ENCODE results near the gene SYMPK.

The SYMPK gene

GRCh38 chr19:45773384-45773783 lies 89.6 kb downstream of the SYMPK start:
- no peak overlapping the region for H3K4me3 ChIP-seq (ENCODE audit: insufficient read depth, low read length, poor library complexity, severe bottlenecking)
- H3K27me3 ChIP-seq (ENCODE audit: low read length) = no peaks in the 10 kb centered on the region
- H3K9me3 ChIP-seq (ENCODE audit: insufficient read depth, low read length) = no peaks in the 10 kb centered on the region
- no peaks in the 10 kb centered on the region for H3K36me3 ChIP-seq (ENCODE audit: low read length)
- TF ChIP-seq EZH2phosphoT487 (conservative IDR thresholded peaks at IDR 0.05; ENCODE audit: low read length) (no peak), CTCF (IDR thresholded peaks at IDR 0.05; ENCODE audit: insufficient read depth, low read length, poor library complexity, severe bottlenecking) (no peak)
- H3K27ac ChIP-seq (ENCODE audit: low read depth, low read length) = no peak overlapping the region
- no peak overlapping the region for H3K9ac ChIP-seq (ENCODE audit: low read length)
- no peak overlapping the region for H2AFZ ChIP-seq (ENCODE audit: low read depth, low read length, severe bottlenecking)
- H4K20me1 ChIP-seq (ENCODE audit: low read depth, low read length) = no peaks in the 10 kb centered on the region
- no peaks in the 10 kb centered on the region for H3K9me2 ChIP-seq (replicated peaks; ENCODE audit: insufficient read depth, low read length)
- peaks cover 4% of the 10 kb centered on the region; the same call in 1 of the 2 replicates for H3F3A ChIP-seq (ENCODE audit: insufficient read depth)
- no peaks in the 10 kb centered on the region for H3K79me2 ChIP-seq (ENCODE audit: insufficient read depth, low read length)
- no peak overlapping the region for H3K4me2 ChIP-seq (ENCODE audit: low read depth, low read length, poor library complexity, severe bottlenecking)

DNA sequence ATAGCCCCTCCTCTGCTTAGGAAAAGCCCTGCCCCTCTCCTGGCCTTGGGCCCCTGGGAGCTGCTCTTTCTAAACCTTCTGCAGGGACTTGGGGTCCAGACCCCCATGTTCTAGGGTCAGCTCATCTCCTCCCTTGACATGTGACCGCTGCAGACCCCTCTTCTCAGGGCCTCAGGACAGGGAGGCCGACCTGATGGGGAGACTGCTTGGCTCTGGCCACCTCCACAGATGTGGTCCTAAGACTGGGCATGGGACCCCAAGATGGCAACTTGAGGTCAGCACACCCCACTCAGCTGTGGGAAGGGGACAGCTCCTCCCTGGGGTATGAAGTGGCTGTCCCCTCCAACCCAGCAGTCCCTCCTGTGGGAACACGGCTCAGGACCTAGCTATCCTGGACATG lies 90.0 kb downstream of the SYMPK start:
- no peaks in the 10 kb centered on the region for H4K20me1 ChIP-seq (ENCODE audit: low read depth, low read length)
- H3K4me3 ChIP-seq (ENCODE audit: insufficient read depth, low read length, poor library complexity, severe bottlenecking) = no peak overlapping the region
- H3K9ac ChIP-seq (ENCODE audit: low read length) = no peak overlapping the region
- H3F3A ChIP-seq (ENCODE audit: insufficient read depth) = peaks cover 4% of the 10 kb centered on the region; the same call in 1 of the 2 replicates
- H2AFZ ChIP-seq (ENCODE audit: low read depth, low read length, severe bottlenecking) = no peak overlapping the region
- H3K79me2 ChIP-seq (ENCODE audit: insufficient read depth, low read length) = no peaks in the 10 kb centered on the region
- H3K36me3 ChIP-seq (ENCODE audit: low read length) = no peaks in the 10 kb centered on the region
- no peaks in the 10 kb centered on the region for H3K9me3 ChIP-seq (ENCODE audit: insufficient read depth, low read length)
- H3K4me2 ChIP-seq (ENCODE audit: low read depth, low read length, poor library complexity, severe bottlenecking) = no peak overlapping the region
- no peaks in the 10 kb centered on the region for H3K27me3 ChIP-seq (ENCODE audit: low read length)
- no peaks in the 10 kb centered on the region for H3K9me2 ChIP-seq (replicated peaks; ENCODE audit: insufficient read depth, low read length)
- TF ChIP-seq CTCF (IDR thresholded peaks at IDR 0.05; ENCODE audit: insufficient read depth, low read length, poor library complexity, severe bottlenecking) (no peak), EZH2phosphoT487 (conservative IDR thresholded peaks at IDR 0.05; ENCODE audit: low read length) (no peak)
- no peak overlapping the region for H3K27ac ChIP-seq (ENCODE audit: low read depth, low read length)

GRCh38 chr19:45772130-45772840 lies 90.7 kb downstream of the SYMPK start:
- no peak overlapping the region for H3K27ac ChIP-seq (ENCODE audit: low read depth, low read length)
- H3K36me3 ChIP-seq (ENCODE audit: low read length) = no peaks in the 10 kb centered on the region
- H3K27me3 ChIP-seq (ENCODE audit: low read length) = no peaks in the 10 kb centered on the region
- no peak overlapping the region for H3K4me3 ChIP-seq (ENCODE audit: insufficient read depth, low read length, poor library complexity, severe bottlenecking)
- H3K79me2 ChIP-seq (ENCODE audit: insufficient read depth, low read length) = no peaks in the 10 kb centered on the region
- peaks cover 4% of the 10 kb centered on the region; the same call in 1 of the 2 replicates for H3F3A ChIP-seq (ENCODE audit: insufficient read depth)
- no peak overlapping the region for H3K4me2 ChIP-seq (ENCODE audit: low read depth, low read length, poor library complexity, severe bottlenecking)
- H3K9me3 ChIP-seq (ENCODE audit: insufficient read depth, low read length) = no peaks in the 10 kb centered on the region
- H2AFZ ChIP-seq (ENCODE audit: low read depth, low read length, severe bottlenecking) = no peak overlapping the region
- TF ChIP-seq CTCF (IDR thresholded peaks at IDR 0.05; ENCODE audit: insufficient read depth, low read length, poor library complexity, severe bottlenecking) (no peak), EZH2phosphoT487 (conservative IDR thresholded peaks at IDR 0.05; ENCODE audit: low read length) (no peak)
- H4K20me1 ChIP-seq (ENCODE audit: low read depth, low read length) = no peaks in the 10 kb centered on the region
- no peaks in the 10 kb centered on the region for H3K9me2 ChIP-seq (replicated peaks; ENCODE audit: insufficient read depth, low read length)
- no peak overlapping the region for H3K9ac ChIP-seq (ENCODE audit: low read length)
